Bronchial epithelial cell (primary cell): ENCODE measurements around the gene UQCRFS1. TPM values are rescaled to one million over a fixed set of nuclear protein-coding genes. Genes with fewer than 3 reads are reported as not detected.

Experiments
- DNase-seq: peaks from one replicate; pipeline ENCODE4 v3.0.0-alpha.2; 2010; ENCODE audit warnings: low read depth
- FAIRE-seq: peaks from 2 replicates; lab custom pipeline; 2011; peaks lifted over from hg19 to GRCh38; lab: Jason Lieb, UNC
- H3K27me3 ChIP-seq: 2 replicates; pipeline ENCODE4 v1.5.1; 2011; ENCODE audit warnings: low read length; ENCODE audit not compliant: control insufficient read depth, insufficient read depth
- H3K36me3 ChIP-seq: 2 replicates; pipeline ENCODE4 v1.5.1; 2011; ENCODE audit warnings: low read length; ENCODE audit not compliant: control insufficient read depth, insufficient read depth
- H3K4me3 ChIP-seq: 2 replicates; pipeline ENCODE4 v1.5.1; 2011; ENCODE audit warnings: mild to moderate bottlenecking, low read depth, low read length, control low read depth
- total RNA-seq: library from RNA; depleted of rRNA; stranded (reverse); fragments of >200 nt; gene quantifications from 2 replicates; pipeline ENCODE4 v1.2.1, GENCODE V29; 2014
- TF ChIP-seq, protein P1 (sequence below): IDR thresholded peaks from 2 replicates; pipeline ENCODE4 v1.5.1; 2011; ENCODE audit warnings: mild to moderate bottlenecking, moderate library complexity, low read length, control low read depth, inconsistent platforms; ENCODE audit not compliant: insufficient read depth, severe bottlenecking

Gene UQCRFS1
- total RNA-seq = 26.1 and 27.8 TPM in 2 replicates

DNA sequence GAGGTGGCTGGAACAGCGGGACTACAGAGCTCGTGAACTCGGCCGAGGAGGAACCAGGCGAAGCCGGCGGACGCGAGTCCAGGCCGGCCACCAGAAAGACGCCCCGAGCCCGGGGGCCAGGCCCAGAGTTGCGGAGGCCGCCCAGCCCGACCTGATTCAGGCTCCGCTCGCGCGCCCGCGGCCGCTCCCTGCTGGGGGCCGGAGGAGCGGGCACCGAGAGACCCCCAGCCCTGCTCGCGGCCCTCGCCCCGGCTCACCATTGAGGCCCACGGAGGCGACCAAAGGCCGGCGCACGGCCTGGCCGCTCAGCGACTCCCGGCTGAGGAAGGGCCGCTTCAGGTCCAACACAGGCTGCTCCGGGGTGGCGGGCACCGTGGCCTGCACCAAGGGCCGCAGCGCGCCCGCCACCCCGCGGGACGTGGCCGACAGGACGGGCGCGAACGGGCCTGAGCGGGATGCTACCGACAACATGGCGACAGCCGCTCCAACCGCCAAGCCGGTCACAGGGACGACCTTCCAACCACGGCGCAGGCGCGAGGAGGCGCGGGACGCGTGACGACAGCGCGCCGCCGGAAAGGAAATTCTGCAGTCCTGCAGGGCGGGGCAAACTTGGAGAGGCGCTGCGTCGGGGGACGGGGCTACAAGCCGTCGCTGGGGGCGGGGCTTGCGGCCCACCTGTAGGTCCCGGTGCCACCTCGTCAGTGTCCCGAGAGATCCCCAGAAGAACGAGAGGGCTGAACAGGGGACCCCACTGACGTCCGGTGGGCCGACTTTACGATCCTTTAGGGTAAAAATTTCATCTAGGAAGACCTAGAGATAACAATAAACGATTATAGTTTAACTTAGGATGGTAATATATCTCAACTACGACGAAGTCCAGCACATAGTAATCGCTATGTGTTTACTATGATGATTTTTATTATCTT is at the start of gene UQCRFS1:
UQCRFS1 (minus strand) TSS at position 504 of the 926 bp plus-strand sequence; CDS start at position 471, 33 bp downstream.
- DNase-seq (peak; percentile 82), FAIRE-seq (no peak)
- TF ChIP-seq, protein P1, sequence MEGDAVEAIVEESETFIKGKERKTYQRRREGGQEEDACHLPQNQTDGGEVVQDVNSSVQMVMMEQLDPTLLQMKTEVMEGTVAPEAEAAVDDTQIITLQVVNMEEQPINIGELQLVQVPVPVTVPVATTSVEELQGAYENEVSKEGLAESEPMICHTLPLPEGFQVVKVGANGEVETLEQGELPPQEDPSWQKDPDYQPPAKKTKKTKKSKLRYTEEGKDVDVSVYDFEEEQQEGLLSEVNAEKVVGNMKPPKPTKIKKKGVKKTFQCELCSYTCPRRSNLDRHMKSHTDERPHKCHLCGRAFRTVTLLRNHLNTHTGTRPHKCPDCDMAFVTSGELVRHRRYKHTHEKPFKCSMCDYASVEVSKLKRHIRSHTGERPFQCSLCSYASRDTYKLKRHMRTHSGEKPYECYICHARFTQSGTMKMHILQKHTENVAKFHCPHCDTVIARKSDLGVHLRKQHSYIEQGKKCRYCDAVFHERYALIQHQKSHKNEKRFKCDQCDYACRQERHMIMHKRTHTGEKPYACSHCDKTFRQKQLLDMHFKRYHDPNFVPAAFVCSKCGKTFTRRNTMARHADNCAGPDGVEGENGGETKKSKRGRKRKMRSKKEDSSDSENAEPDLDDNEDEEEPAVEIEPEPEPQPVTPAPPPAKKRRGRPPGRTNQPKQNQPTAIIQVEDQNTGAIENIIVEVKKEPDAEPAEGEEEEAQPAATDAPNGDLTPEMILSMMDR = peak; percentile 6
- no peaks in the 10 kb centered on the region for H3K36me3 ChIP-seq
- H3K4me3 ChIP-seq = peak within 1 kb of the TSS; percentile 54
- H3K27me3 ChIP-seq = no peaks in the 10 kb centered on the region

DNA sequence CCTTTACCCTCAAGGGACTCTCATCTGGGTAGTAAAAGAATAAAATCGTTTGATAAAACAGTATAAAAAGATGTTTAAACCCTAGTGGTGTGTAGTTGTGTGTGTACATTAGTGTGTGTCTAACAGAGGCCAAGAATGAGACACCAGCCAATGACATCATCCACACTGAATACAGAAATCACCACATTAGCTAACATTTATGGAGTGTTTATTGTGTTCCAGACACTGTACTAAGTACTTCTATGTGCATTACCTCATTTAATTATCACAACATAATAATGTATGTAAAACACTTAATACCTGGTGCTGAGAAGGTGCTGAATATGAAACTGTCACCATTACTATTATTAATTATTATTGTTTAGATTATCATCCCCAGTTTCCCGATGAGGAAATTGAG is 49.1 kb upstream of the UQCRFS1 start:
- no peak overlapping the region for H3K4me3 ChIP-seq
- TF ChIP-seq, protein P1 = no peak
- FAIRE-seq (no peak), DNase-seq (no peak)
- H3K36me3 ChIP-seq = no peaks in the 10 kb centered on the region
- no peaks in the 10 kb centered on the region for H3K27me3 ChIP-seq

- FAIRE-seq (no peak), DNase-seq (no peak)
- H3K4me3 ChIP-seq = no peak overlapping the region
- H3K36me3 ChIP-seq = no peaks in the 10 kb centered on the region
- no peaks in the 10 kb centered on the region for H3K27me3 ChIP-seq
- TF ChIP-seq, protein P1 = no peak
Observed at GRCh38 chr19:29260477-29261317, 47.7 kb upstream of the UQCRFS1 start.

DNA sequence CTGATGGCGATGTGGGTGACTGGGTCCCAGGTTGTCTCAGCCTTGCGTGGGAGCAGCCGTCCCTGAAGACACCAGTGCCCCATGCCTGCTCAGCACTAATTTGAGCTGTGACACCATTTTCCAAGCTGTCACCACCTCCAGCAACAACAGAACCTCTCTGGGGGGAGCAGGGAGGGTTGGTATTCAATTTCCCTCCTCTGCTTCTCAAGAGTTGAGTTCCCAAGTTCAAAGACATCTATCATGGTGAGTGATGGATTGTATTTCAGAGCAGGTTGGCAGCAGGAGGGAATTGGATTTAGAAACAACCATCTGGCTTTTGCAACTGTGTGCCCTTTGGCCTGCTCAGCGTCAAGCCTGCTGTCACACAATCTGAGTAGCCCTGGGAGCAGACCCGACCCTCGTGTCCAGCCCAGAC is 46.9 kb upstream of the UQCRFS1 start:
- no peaks in the 10 kb centered on the region for H3K27me3 ChIP-seq
- no peak for FAIRE-seq
- no peak overlapping the region for H3K4me3 ChIP-seq
- H3K36me3 ChIP-seq = no peaks in the 10 kb centered on the region
- no peak for DNase-seq
- TF ChIP-seq, protein P1 = no peak

DNA sequence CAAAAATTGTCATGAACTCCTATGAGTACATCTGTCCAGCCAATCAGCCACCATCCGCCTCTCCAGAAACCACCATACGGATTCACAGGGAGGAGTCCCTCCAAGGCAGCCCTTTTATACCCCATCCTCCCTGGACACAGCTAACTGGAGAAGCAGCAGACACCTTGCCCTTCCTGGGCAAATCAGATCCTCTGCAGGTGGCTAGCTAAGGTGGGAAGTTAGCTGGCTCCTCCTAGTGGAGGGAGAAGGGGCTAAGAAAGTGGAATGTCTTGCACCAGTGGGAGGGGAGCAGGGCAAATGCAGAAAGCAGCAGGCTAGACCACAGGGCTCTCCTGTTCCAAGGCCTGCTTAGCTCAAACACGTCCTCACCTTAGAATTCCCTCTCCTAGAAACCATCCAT is 46.2 kb upstream of the UQCRFS1 start:
- no peaks in the 10 kb centered on the region for H3K36me3 ChIP-seq
- DNase-seq (no peak), FAIRE-seq (no peak)
- no peak overlapping the region for H3K4me3 ChIP-seq
- no peaks in the 10 kb centered on the region for H3K27me3 ChIP-seq
- TF ChIP-seq, protein P1 = no peak
